K562 (cell line): ENCODE data around the gene JPT1. TPM values are rescaled to one million over a fixed set of nuclear protein-coding genes. Genes with fewer than 3 reads are reported as not detected.

ENCODE experiments used
- polyA plus RNA-seq, 8 experiments: library from polyadenylated mRNA; depleted of rRNA in 4 of 8; stranded (reverse) in 5 of 8; unstranded in 3 of 8; fragments of >200 nt; fragmentation: Nextera tagmentation in 2 of 8; fragmentation: Illumina TruSeq in 1 of 8; extraction: Ambion mirVana in 2 of 8; extraction: Trizol in 1 of 8; gene quantifications; 2 replicates each; pipeline versions ENCODE4 v1.2.1 to v1.2.3, GENCODE V29; 2011 to 2014; ENCODE audit warnings: inconsistent platforms in 1 of 8, missing spikeins in 1 of 8
- total RNA-seq, 7 experiments: library from RNA; depleted of rRNA in 6 of 7; stranded (reverse); fragments of >200 nt in 6 of 7; fragmentation: Illumina TruSeq in 2 of 7; extraction: Trizol in 2 of 7; gene quantifications; 2 replicates each; pipeline versions ENCODE4 v1.2.1 to v1.2.3, GENCODE V29; 2011 to 2021; ENCODE audit warnings: low replicate concordance in 1 of 7
- TF ChIP-seq, protein P1 (sequence below): fragments of 450-650 bp; IDR thresholded peaks from 2 replicates; pipeline ENCODE4 v1.6.1; 2016; ENCODE audit warnings: mild to moderate bottlenecking, moderate library complexity

The JPT1 gene
- total and polyA plus RNA-seq, 9 of the 15 experiments (the other 6 are each of a cell fraction or from before 2014, with no cell fraction given) = 56.7 to 292 (median 144) TPM

DNA sequence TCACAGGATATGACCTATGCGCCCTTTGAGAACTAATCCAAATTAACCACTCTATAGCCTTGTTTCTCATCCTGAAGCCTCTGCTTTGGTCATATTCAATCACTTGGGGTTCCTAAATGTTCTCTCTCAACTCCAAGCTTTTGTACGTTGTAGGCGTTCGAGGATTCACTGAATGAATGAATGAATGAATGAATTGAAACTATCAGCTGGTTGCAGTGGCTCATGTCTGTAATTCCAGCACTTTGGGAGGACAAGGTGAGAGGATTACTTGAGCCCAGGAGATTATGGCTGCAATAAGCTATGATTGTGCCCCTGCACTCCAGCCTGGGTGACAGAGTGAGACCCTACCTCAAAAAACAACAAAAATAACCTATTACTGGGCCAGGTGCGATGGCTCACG, 34.3 kb upstream of the JPT1 start (continued):
- TF ChIP-seq, protein P1, sequence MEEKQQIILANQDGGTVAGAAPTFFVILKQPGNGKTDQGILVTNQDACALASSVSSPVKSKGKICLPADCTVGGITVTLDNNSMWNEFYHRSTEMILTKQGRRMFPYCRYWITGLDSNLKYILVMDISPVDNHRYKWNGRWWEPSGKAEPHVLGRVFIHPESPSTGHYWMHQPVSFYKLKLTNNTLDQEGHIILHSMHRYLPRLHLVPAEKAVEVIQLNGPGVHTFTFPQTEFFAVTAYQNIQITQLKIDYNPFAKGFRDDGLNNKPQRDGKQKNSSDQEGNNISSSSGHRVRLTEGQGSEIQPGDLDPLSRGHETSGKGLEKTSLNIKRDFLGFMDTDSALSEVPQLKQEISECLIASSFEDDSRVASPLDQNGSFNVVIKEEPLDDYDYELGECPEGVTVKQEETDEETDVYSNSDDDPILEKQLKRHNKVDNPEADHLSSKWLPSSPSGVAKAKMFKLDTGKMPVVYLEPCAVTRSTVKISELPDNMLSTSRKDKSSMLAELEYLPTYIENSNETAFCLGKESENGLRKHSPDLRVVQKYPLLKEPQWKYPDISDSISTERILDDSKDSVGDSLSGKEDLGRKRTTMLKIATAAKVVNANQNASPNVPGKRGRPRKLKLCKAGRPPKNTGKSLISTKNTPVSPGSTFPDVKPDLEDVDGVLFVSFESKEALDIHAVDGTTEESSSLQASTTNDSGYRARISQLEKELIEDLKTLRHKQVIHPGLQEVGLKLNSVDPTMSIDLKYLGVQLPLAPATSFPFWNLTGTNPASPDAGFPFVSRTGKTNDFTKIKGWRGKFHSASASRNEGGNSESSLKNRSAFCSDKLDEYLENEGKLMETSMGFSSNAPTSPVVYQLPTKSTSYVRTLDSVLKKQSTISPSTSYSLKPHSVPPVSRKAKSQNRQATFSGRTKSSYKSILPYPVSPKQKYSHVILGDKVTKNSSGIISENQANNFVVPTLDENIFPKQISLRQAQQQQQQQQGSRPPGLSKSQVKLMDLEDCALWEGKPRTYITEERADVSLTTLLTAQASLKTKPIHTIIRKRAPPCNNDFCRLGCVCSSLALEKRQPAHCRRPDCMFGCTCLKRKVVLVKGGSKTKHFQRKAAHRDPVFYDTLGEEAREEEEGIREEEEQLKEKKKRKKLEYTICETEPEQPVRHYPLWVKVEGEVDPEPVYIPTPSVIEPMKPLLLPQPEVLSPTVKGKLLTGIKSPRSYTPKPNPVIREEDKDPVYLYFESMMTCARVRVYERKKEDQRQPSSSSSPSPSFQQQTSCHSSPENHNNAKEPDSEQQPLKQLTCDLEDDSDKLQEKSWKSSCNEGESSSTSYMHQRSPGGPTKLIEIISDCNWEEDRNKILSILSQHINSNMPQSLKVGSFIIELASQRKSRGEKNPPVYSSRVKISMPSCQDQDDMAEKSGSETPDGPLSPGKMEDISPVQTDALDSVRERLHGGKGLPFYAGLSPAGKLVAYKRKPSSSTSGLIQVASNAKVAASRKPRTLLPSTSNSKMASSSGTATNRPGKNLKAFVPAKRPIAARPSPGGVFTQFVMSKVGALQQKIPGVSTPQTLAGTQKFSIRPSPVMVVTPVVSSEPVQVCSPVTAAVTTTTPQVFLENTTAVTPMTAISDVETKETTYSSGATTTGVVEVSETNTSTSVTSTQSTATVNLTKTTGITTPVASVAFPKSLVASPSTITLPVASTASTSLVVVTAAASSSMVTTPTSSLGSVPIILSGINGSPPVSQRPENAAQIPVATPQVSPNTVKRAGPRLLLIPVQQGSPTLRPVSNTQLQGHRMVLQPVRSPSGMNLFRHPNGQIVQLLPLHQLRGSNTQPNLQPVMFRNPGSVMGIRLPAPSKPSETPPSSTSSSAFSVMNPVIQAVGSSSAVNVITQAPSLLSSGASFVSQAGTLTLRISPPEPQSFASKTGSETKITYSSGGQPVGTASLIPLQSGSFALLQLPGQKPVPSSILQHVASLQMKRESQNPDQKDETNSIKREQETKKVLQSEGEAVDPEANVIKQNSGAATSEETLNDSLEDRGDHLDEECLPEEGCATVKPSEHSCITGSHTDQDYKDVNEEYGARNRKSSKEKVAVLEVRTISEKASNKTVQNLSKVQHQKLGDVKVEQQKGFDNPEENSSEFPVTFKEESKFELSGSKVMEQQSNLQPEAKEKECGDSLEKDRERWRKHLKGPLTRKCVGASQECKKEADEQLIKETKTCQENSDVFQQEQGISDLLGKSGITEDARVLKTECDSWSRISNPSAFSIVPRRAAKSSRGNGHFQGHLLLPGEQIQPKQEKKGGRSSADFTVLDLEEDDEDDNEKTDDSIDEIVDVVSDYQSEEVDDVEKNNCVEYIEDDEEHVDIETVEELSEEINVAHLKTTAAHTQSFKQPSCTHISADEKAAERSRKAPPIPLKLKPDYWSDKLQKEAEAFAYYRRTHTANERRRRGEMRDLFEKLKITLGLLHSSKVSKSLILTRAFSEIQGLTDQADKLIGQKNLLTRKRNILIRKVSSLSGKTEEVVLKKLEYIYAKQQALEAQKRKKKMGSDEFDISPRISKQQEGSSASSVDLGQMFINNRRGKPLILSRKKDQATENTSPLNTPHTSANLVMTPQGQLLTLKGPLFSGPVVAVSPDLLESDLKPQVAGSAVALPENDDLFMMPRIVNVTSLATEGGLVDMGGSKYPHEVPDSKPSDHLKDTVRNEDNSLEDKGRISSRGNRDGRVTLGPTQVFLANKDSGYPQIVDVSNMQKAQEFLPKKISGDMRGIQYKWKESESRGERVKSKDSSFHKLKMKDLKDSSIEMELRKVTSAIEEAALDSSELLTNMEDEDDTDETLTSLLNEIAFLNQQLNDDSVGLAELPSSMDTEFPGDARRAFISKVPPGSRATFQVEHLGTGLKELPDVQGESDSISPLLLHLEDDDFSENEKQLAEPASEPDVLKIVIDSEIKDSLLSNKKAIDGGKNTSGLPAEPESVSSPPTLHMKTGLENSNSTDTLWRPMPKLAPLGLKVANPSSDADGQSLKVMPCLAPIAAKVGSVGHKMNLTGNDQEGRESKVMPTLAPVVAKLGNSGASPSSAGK = no peak
- TF ChIP-seq, all 486 proteins: peak for 2
